HFFc6 (cell line): ENCODE data around the gene NRG2. TPM values are rescaled to one million over a fixed set of nuclear protein-coding genes. Genes with fewer than 3 reads are reported as not detected.

Experiments
- DNase-seq: peaks from one replicate; pipeline ENCODE4 v3.0.0-alpha.2; 2018
- H3K27ac Mint-ChIP-seq: 2 replicates; pipeline ENCODE4 v1.8.0; 2020; ENCODE audit warnings: mild to moderate bottlenecking, mixed read lengths
- H3K27me3 Mint-ChIP-seq: 2 replicates; pipeline ENCODE4 v1.8.0; 2021; ENCODE audit warnings: mild to moderate bottlenecking, moderate library complexity, mixed read lengths; ENCODE audit not compliant: insufficient read depth
- H3K36me3 Mint-ChIP-seq: 2 replicates; pipeline ENCODE4 v1.8.0; 2021; ENCODE audit warnings: low read depth, mixed read lengths
- H3K4me1 Mint-ChIP-seq: 2 replicates; pipeline ENCODE4 v1.8.0; 2020; ENCODE audit warnings: low read depth, mixed read lengths
- H3K4me3 Mint-ChIP-seq: 2 replicates; pipeline ENCODE4 v1.8.0; 2020; ENCODE audit warnings: mild to moderate bottlenecking, moderate library complexity, mixed read lengths
- H3K9me3 Mint-ChIP-seq: 2 replicates; pipeline ENCODE4 v1.8.0; 2020; ENCODE audit warnings: mild to moderate bottlenecking, mixed read lengths
- CTCF ChIP-seq: fragments of 200-600 bp; sonication (generic); IDR thresholded peaks from 2 replicates; pipeline ENCODE4 v1.5.0; 2021; ENCODE audit warnings: antibody characterized with exemption, mild to moderate bottlenecking
- total RNA-seq, 6 experiments: library from RNA; stranded (reverse); fragmentation: NEBNext Ultra II Directional; extraction: Animal tissue kit (Norgen Biotek cat#: 25700); gene quantifications; 2 replicates in 1 of 6; 3 replicates in 5 of 6; pipeline ENCODE4 v1.2.3, GENCODE V29; 2021

The NRG2 gene
- total RNA-seq, 6 experiments from 2014 or later: 0.11 to 0.35 (median 0.19) TPM; not detected in 1

GRCh38 chr5:139804800-139805397, 238.2 kb downstream of the NRG2 start:
- no peaks in the 10 kb centered on the region for H3K4me1 Mint-ChIP-seq
- no peaks in the 10 kb centered on the region for H3K36me3 Mint-ChIP-seq
- peaks cover 39% of the 10 kb centered on the region for H3K27me3 Mint-ChIP-seq
- no peak overlapping the region for H3K4me3 Mint-ChIP-seq
- no peak overlapping the region for H3K27ac Mint-ChIP-seq
- H3K9me3 Mint-ChIP-seq: no peaks in the 10 kb centered on the region
- TF ChIP-seq CTCF: no peak
- DNase-seq: no peak

- DNase-seq: no peak
- no peaks in the 10 kb centered on the region for H3K36me3 Mint-ChIP-seq
Observed at GRCh38 chr5:139803978-139804377, 239.1 kb downstream of the NRG2 start.

GRCh38 chr5:139799359-139799758, 243.7 kb downstream of the NRG2 start:
- Mint-ChIP-seq H3K36me3 (no peaks in the 10 kb centered on the region), H3K4me1 (peaks cover 7% of the 10 kb centered on the region), H3K4me3 (no peak overlapping the region), H3K27ac (no peak overlapping the region), H3K27me3 (peaks cover 67% of the 10 kb centered on the region), H3K9me3 (no peaks in the 10 kb centered on the region)
- no peak for TF ChIP-seq CTCF
- no peak for DNase-seq

More at GRCh38 chr5:139803978-139804377, 239.1 kb downstream of the NRG2 start:
- Mint-ChIP-seq H3K27ac (no peak overlapping the region), H3K4me1 (no peaks in the 10 kb centered on the region; the same call in 1 of the 2 replicates), H3K9me3 (no peaks in the 10 kb centered on the region), H3K4me3 (no peak overlapping the region), H3K27me3 (peaks cover 41% of the 10 kb centered on the region)
- no peak for TF ChIP-seq CTCF

- no peaks in the 10 kb centered on the region for H3K36me3 Mint-ChIP-seq
- no peak overlapping the region for H3K27ac Mint-ChIP-seq
- DNase-seq: no peak
Observed at GRCh38 chr5:139798883-139799282, 244.2 kb downstream of the NRG2 start.

GRCh38 chr5:139797856-139798510, 245.1 kb downstream of the NRG2 start:
- no peak overlapping the region for H3K4me3 Mint-ChIP-seq
- H3K9me3 Mint-ChIP-seq: no peaks in the 10 kb centered on the region
- no peak for DNase-seq
- H3K4me1 Mint-ChIP-seq: peaks cover 7% of the 10 kb centered on the region
- peaks cover 78% of the 10 kb centered on the region for H3K27me3 Mint-ChIP-seq
- H3K27ac Mint-ChIP-seq: no peak overlapping the region
- H3K36me3 Mint-ChIP-seq: no peaks in the 10 kb centered on the region
- TF ChIP-seq CTCF: no peak

More at GRCh38 chr5:139798883-139799282, 244.2 kb downstream of the NRG2 start:
- Mint-ChIP-seq H3K27me3 (peaks cover 71% of the 10 kb centered on the region), H3K4me1 (peaks cover 7% of the 10 kb centered on the region), H3K9me3 (no peaks in the 10 kb centered on the region), H3K4me3 (no peak overlapping the region)
- TF ChIP-seq CTCF: no peak
